B cell (primary cell): ENCODE data around the gene UACA. TPM values are rescaled to one million over a fixed set of nuclear protein-coding genes. Genes with fewer than 3 reads are reported as not detected.

Experiments used
- ATAC-seq: fragments of 200-7000 bp; cut with Tn5 transposase; one replicate; pipeline ENCODE4 v1.10.0; 2021; ENCODE audit warnings: low read depth, mild to moderate bottlenecking, moderate number of reproducible peaks, moderate library complexity
- CTCF ChIA-PET: fragments of 350-600 bp; sonication (Branson Sonifier 250); formaldehyde crosslinking; loops from one replicate; lab custom pipeline; 2021; ENCODE audit warnings: antibody characterized with exemption, inconsistent platforms; lab: Charles Lee
- POLR2A ChIA-PET: fragments of 350-600 bp; sonication (Branson Sonifier 250); formaldehyde crosslinking; loops from one replicate; lab custom pipeline; 2021; ENCODE audit warnings: antibody characterized with exemption; lab: Charles Lee
- DNase-seq: peaks from one replicate; pipeline ENCODE4 v3.0.0; 2013
- H2AFZ ChIP-seq: 2 replicates; pipeline ENCODE4 v1.6.1; 2012; ENCODE audit warnings: mild to moderate bottlenecking, low read depth, low read length; ENCODE audit not compliant: insufficient read depth, poor library complexity, severe bottlenecking
- H3K27ac ChIP-seq, 2 donors: 1 replicate in 1 of 2; 2 replicates in 1 of 2; pipeline ENCODE4 v1.5.1; 2012 to 2013; ENCODE audit warnings: low read length in 2 of 2, mild to moderate bottlenecking in 2 of 2, moderate library complexity in 1 of 2
- H3K27me3 ChIP-seq, 4 experiments: fragments of 200-600 bp in 1 of 4; sonication (generic) in 1 of 4; replicated peaks in 1 of 4; 1 replicate in 2 of 4; 2 replicates in 2 of 4; pipeline versions ENCODE4 v1.6.1 to v1.7.0; 2013 to 2016; ENCODE audit warnings: low read length in 3 of 4, mild to moderate bottlenecking in 2 of 4, mixed read lengths in 1 of 4, moderate library complexity in 1 of 4; ENCODE audit not compliant: insufficient read depth in 4 of 4, control insufficient read depth in 3 of 4; ENCODE audit errors: control extremely low read depth in 1 of 4
- H3K36me3 ChIP-seq, 2 experiments: replicated peaks in 1 of 2; 1 replicate in 1 of 2; 2 replicates in 1 of 2; pipeline versions ENCODE4 v1.6.1 to v1.7.1; 2013; ENCODE audit warnings: low read length in 1 of 2; ENCODE audit not compliant: insufficient read depth in 2 of 2, control insufficient read depth in 1 of 2; ENCODE audit errors: control extremely low read depth in 1 of 2, extremely low read depth in 1 of 2
- H3K4me1 ChIP-seq, 2 donors: fragments of 200-600 bp in 1 of 2; sonication (generic) in 1 of 2; 1 replicate in 1 of 2; 2 replicates in 1 of 2; pipeline versions ENCODE4 v1.5.1 to v1.6.1; 2013 to 2017; ENCODE audit warnings: low read length in 2 of 2; ENCODE audit not compliant: control insufficient read depth in 2 of 2, insufficient read depth in 2 of 2
- H3K4me2 ChIP-seq: replicated peaks from 2 replicates; pipeline ENCODE3; 2012; ENCODE audit warnings: mild to moderate bottlenecking, low read depth, low read length; ENCODE audit not compliant: poor library complexity, severe bottlenecking
- H3K4me3 ChIP-seq, 5 experiments: fragments of 200-600 bp in 1 of 5; sonication (generic) in 1 of 5; 1 replicate in 3 of 5; 2 replicates in 2 of 5; pipeline versions ENCODE4 v1.5.1 to v1.7.0; 2011 to 2016; ENCODE audit warnings: low read length in 4 of 5, mild to moderate bottlenecking in 4 of 5, low read depth in 2 of 5, control low read depth in 1 of 5, moderate library complexity in 1 of 5; ENCODE audit not compliant: insufficient read depth in 1 of 5; ENCODE audit errors: control extremely low read depth in 1 of 5, extremely low read depth in 1 of 5
- H3K79me2 ChIP-seq: fragments of 200-600 bp; sonication (generic); one replicate; pipeline ENCODE4 v1.6.0; 2016; ENCODE audit warnings: low read length; ENCODE audit not compliant: control insufficient read depth, insufficient read depth
- H3K9ac ChIP-seq: fragments of 200-600 bp; sonication (generic); 2 replicates; pipeline ENCODE4 v1.6.1; 2017; ENCODE audit warnings: mild to moderate bottlenecking, low read length, moderate library complexity
- H3K9me3 ChIP-seq, 3 donors: one replicate each; pipeline versions ENCODE4 v1.6.1 to v1.7.1; 2013; ENCODE audit warnings: low read length in 2 of 3; ENCODE audit not compliant: control insufficient read depth in 2 of 3, insufficient read depth in 1 of 3; ENCODE audit errors: control extremely low read depth in 1 of 3
- H4K20me1 ChIP-seq: 2 replicates; pipeline ENCODE4 v1.6.0; 2012; ENCODE audit warnings: mild to moderate bottlenecking, low read length; ENCODE audit not compliant: insufficient read depth, control insufficient read depth, poor library complexity, severe bottlenecking
- H3K27ac Mint-ChIP-seq: one replicate; pipeline ENCODE4 v1.8.0; 2021; ENCODE audit warnings: mixed read lengths
- H3K27me3 Mint-ChIP-seq: one replicate; pipeline ENCODE4 v1.8.0; 2021; ENCODE audit warnings: mixed read lengths
- H3K4me1 Mint-ChIP-seq: one replicate; pipeline ENCODE4 v1.8.0; 2021; ENCODE audit warnings: mixed read lengths
- H3K4me3 Mint-ChIP-seq: one replicate; pipeline ENCODE4 v1.8.0; 2021; ENCODE audit warnings: mixed read lengths
- H3K9me3 Mint-ChIP-seq: one replicate; pipeline ENCODE4 v1.8.0; 2022; ENCODE audit warnings: mixed read lengths; ENCODE audit not compliant: insufficient read depth
- EZH2 ChIP-seq: IDR thresholded peaks from 2 replicates; pipeline ENCODE4 v1.6.1; 2012; ENCODE audit warnings: borderline replicate concordance, low read depth, mild to moderate bottlenecking, moderate library complexity, low read length; ENCODE audit not compliant: insufficient read depth, poor library complexity, severe bottlenecking
- WGBS: methylation state at CpG from one replicate; pipeline ENCODE4 v1.1.5; 2013; ENCODE audit warnings: missing lambda C conversion rate; ENCODE audit not compliant: insufficient coverage; 5-methylcytosine and 5-hydroxymethylcytosine counted together
- intact Hi-C: fragments of 100-400 bp; cut with micrococcal nuclease; formaldehyde crosslinking; loops from one replicate; pipeline ENCODE4 v1.10.0; 2022
- polyA plus RNA-seq: library from polyadenylated mRNA; depleted of rRNA; stranded (reverse); fragments of >200 nt; gene quantifications from 2 replicates; pipeline ENCODE4 v1.2.3, GENCODE V29; 2012
- total RNA-seq, 2 donors: library from RNA; stranded (reverse); fragments of 120-200 nt in 1 of 2; gene quantifications; 1 replicate in 1 of 2; 2 replicates in 1 of 2; pipeline versions ENCODE4 v1.2.3 to v1.2.4, GENCODE V29; 2013 to 2022
- TF ChIP-seq, protein P1 (sequence below): fragments of 200-600 bp; IDR thresholded peaks from one replicate; pipeline ENCODE4 v1.8.0; 2022; ENCODE audit warnings: antibody characterized with exemption, mild to moderate bottlenecking

Gene UACA
- total and polyA plus RNA-seq, 2 donors (not counting 1 experiment from before 2014, with no cell fraction given) = 2.7 to 3.3 TPM

DNA sequence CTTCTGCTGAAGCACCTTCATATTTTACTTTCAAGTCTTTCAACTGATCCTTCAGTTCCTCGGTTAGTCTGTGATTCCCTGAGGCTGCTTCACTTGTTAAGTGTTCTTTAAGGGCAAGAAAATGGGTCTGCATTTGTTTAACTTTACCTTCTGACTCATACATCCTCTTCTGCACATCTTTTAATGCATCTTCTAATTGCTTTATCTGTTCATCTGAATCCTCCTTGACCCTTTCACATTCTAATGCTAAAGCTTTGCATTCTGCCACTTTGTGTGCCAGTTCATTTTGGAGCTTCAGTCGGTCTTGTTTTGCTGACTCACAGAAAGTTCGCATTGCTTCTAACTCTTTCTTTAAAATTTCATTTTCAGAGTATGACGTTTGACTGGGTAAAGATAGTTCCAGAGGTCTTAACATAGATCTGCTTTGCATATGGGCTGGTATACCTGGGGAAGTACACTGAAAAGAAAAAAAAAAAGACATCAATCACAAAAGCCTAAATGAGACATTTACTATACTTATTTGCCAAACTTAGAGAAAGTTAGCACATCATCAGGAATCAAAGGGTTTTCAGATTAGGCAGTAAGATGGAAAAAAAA, 94.3 kb downstream of the UACA start:
- Histone ChIP-seq H2AFZ (no peak overlapping the region), H3K9ac (no peak overlapping the region), H3K9me3 (no peaks in the 10 kb centered on the region), H3K79me2 (no peaks in the 10 kb centered on the region), H3K4me3 (no peak overlapping the region), H3K4me2 (no peak overlapping the region), H3K36me3 (no peaks in the 10 kb centered on the region), H3K4me1 (peaks cover 9 to 10% of the 10 kb centered on the region in 2 donors), H3K27ac (no peak overlapping the region), H3K27me3 (peaks cover 0 to 6% (median 4%) of the 10 kb centered on the region in 4 experiments), H4K20me1 (no peaks in the 10 kb centered on the region)
- intact Hi-C loops = no loop called here
- Mint-ChIP-seq H3K9me3 (no peaks in the 10 kb centered on the region), H3K4me3 (no peak overlapping the region), H3K4me1 (peaks cover 8% of the 10 kb centered on the region), H3K27ac (no peak overlapping the region), H3K27me3 (peaks cover 12% of the 10 kb centered on the region)
- no peak for TF ChIP-seq EZH2
- TF ChIP-seq, protein P1, sequence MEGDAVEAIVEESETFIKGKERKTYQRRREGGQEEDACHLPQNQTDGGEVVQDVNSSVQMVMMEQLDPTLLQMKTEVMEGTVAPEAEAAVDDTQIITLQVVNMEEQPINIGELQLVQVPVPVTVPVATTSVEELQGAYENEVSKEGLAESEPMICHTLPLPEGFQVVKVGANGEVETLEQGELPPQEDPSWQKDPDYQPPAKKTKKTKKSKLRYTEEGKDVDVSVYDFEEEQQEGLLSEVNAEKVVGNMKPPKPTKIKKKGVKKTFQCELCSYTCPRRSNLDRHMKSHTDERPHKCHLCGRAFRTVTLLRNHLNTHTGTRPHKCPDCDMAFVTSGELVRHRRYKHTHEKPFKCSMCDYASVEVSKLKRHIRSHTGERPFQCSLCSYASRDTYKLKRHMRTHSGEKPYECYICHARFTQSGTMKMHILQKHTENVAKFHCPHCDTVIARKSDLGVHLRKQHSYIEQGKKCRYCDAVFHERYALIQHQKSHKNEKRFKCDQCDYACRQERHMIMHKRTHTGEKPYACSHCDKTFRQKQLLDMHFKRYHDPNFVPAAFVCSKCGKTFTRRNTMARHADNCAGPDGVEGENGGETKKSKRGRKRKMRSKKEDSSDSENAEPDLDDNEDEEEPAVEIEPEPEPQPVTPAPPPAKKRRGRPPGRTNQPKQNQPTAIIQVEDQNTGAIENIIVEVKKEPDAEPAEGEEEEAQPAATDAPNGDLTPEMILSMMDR = no peak
- WGBS = no CpG with 5 or more reads among the region's 4 CpGs
- CTCF ChIA-PET = interaction anchor here (2.5 kb wide), 1 partner anchor 11 kb away, joined by 12 read pairs; no protein-coding TSS in a partner anchor
- ATAC-seq (no peak), DNase-seq (no peak)
- POLR2A ChIA-PET = no interaction called here

GRCh38 chr15:70665599-70665998, 97.8 kb downstream of the UACA start:
- Histone ChIP-seq H4K20me1 (no peaks in the 10 kb centered on the region), H3K36me3 (no peaks in the 10 kb centered on the region), H3K4me3 (no peak overlapping the region), H2AFZ (no peak overlapping the region), H3K9ac (no peak overlapping the region), H3K27me3 (peaks cover 0 to 6% (median 4%) of the 10 kb centered on the region in 4 experiments), H3K4me1 (peaks cover 0 to 5% of the 10 kb centered on the region in 2 donors), H3K4me2 (no peak overlapping the region), H3K79me2 (no peaks in the 10 kb centered on the region), H3K27ac (no peak overlapping the region), H3K9me3 (no peaks in the 10 kb centered on the region)
- ChIA-PET POLR2A (no interaction called here), CTCF (no interaction called here)
- intact Hi-C loops = no loop called here
- Mint-ChIP-seq H3K4me1 (no peaks in the 10 kb centered on the region), H3K9me3 (no peaks in the 10 kb centered on the region), H3K27ac (no peak overlapping the region), H3K27me3 (peaks cover 8% of the 10 kb centered on the region), H3K4me3 (no peak overlapping the region)
- ATAC-seq (no peak), DNase-seq (no peak)
- WGBS = no CpG with 5 or more reads among the region's 1 CpG
- no peak for TF ChIP-seq EZH2
- TF ChIP-seq, protein P1 = no peak
